Right lobe of liver (tissue), 4 donors: ENCODE measurements around the gene UBA3.

Experiments
- CTCF ChIP-seq, 4 donors: fragments of 200-600 bp in 3 of 4; fragments of 450-650 bp in 1 of 4; IDR thresholded peaks; one replicate each; pipeline versions ENCODE4 v1.5.1 to v1.8.0; 2016 to 2022; ENCODE audit warnings: antibody characterized with exemption in 4 of 4, mild to moderate bottlenecking in 2 of 4
- POLR2A ChIP-seq: fragments of 450-650 bp; IDR thresholded peaks from one replicate; pipeline ENCODE4 v1.6.1; 2017; ENCODE audit warnings: antibody characterized with exemption, mild to moderate bottlenecking
- donor health status: DM: no; HTN: no; CAD: no.
- donor health status: DM: no; HTN: no; CAD: no.
- donor health status: DM: no; HTN: yes; CAD: no.

- TF ChIP-seq CTCF (IDR thresholded peaks at IDR 0.05) (no peak), POLR2A (no peak)
Measured at GRCh38 chr3:69012800-69013252, 67.3 kb downstream of the UBA3 start.
